HG02938 (cell line): ENCODE measurements around the gene MAG.
"Not testable (repeated sequence)": the region's sequence is repeated elsewhere in the genome, so short reads cannot be mapped to it uniquely, and the experiment has no call there.

Source experiments
- ATAC-seq: cut with Tn5 transposase; IDR thresholded peaks from one replicate; pipeline ENCODE4 v1.9.1; 2021; ENCODE audit warnings: mild to moderate bottlenecking, moderate library complexity; ENCODE audit not compliant: unreplicated experiment

The MAG gene

GRCh38 chr19:35358834-35359233 lies 66.9 kb downstream of the MAG start:
- not testable (repeated sequence) for ATAC-seq

- not testable (repeated sequence) for ATAC-seq
Measured at GRCh38 chr19:35359395-35359794, 67.4 kb downstream of the MAG start.

GRCh38 chr19:35360081-35360480 lies 68.1 kb downstream of the MAG start:
- not testable (repeated sequence) for ATAC-seq

GRCh38 chr19:35360880-35361420 lies 69.0 kb downstream of the MAG start:
- no peak for ATAC-seq

- no peak for ATAC-seq
Measured at GRCh38 chr19:35362261-35363000, 70.5 kb downstream of the MAG start.

- ATAC-seq: no peak
Measured at GRCh38 chr19:35363001-35363590, 71.1 kb downstream of the MAG start.
